OCI-LY7 (cell line): ENCODE results near the gene CIT.

Experiments used
- CTCF ChIP-seq: fragments of 200-600 bp; sonication (generic); conservative IDR thresholded peaks from 2 replicates; pipeline ENCODE4 v1.5.1; 2014; ENCODE audit warnings: mild to moderate bottlenecking, antibody characterized with exemption, low read length, moderate library complexity, mixed read lengths
- EZH2phosphoT487 ChIP-seq: fragments of 200-600 bp; sonication (generic); IDR thresholded peaks from 2 replicates; pipeline ENCODE4 v1.6.1; 2018; ENCODE audit warnings: low read depth, borderline replicate concordance, mild to moderate bottlenecking, mixed run types, antibody characterized with exemption, low read length, moderate library complexity, mixed read lengths

- TF ChIP-seq CTCF = no peak
- no peak for TF ChIP-seq EZH2phosphoT487
Measured at GRCh38 chr12:119699199-119699760, 177.8 kb downstream of the CIT start.
